ENCODE data around the gene NCS1.

The NCS1 gene

GRCh38 chr9:130149031-130149430 is 23.2 kb upstream of the NCS1 start:
- DNase-seq = no peak

GRCh38 chr9:130149654-130150286 is 22.4 kb upstream of the NCS1 start:
- no peak for DNase-seq

GRCh38 chr9:130150779-130151382 is 21.3 kb upstream of the NCS1 start:
- DNase-seq = peak; percentile 0

- DNase-seq = no peak
Measured at GRCh38 chr9:130154816-130155215, 17.4 kb upstream of the NCS1 start.

- DNase-seq = no peak
Measured at GRCh38 chr9:130155647-130156046, 16.6 kb upstream of the NCS1 start.

GRCh38 chr9:130156672-130157071 is 15.5 kb upstream of the NCS1 start:
- no peak for DNase-seq

- no peak for DNase-seq
Measured at GRCh38 chr9:130157079-130157478, 15.1 kb upstream of the NCS1 start.

- no peak for DNase-seq
Measured at GRCh38 chr9:130158001-130158400, 14.2 kb upstream of the NCS1 start.

- DNase-seq = no peak
Measured at GRCh38 chr9:130159057-130159456, 13.1 kb upstream of the NCS1 start.

- no peak for DNase-seq
Measured at GRCh38 chr9:130159915-130160670, 12.1 kb upstream of the NCS1 start.

GRCh38 chr9:130160862-130161470 is 11.2 kb upstream of the NCS1 start:
- DNase-seq = no peak

GRCh38 chr9:130165579-130165978 is 6.6 kb upstream of the NCS1 start:
- DNase-seq = no peak

- no peak for DNase-seq
Measured at GRCh38 chr9:130166399-130166798, 5.8 kb upstream of the NCS1 start.

- DNase-seq = no peak
Measured at GRCh38 chr9:130167927-130168326, 4.3 kb upstream of the NCS1 start.

- no peak for DNase-seq
Measured at GRCh38 chr9:130171226-130172148, 717 bp upstream of the NCS1 start.

GRCh38 chr9:130172858-130173665 is 858 bp downstream of the NCS1 start:
- no peak for DNase-seq

GRCh38 chr9:130173666-130173983 is 1.4 kb downstream of the NCS1 start:
- DNase-seq = no peak

GRCh38 chr9:130174025-130174424 is 1.8 kb downstream of the NCS1 start:
- DNase-seq = no peak

- DNase-seq = no peak
Measured at GRCh38 chr9:130174920-130175321, 2.7 kb downstream of the NCS1 start.

- no peak for DNase-seq
Measured at GRCh38 chr9:130175355-130175754, 3.2 kb downstream of the NCS1 start.

- no peak for DNase-seq
Measured at GRCh38 chr9:130176760-130177159, 4.6 kb downstream of the NCS1 start.
